GM23338 (cell line): Measurements from ENCODE around the gene CACNA1C. TPM values are rescaled to one million over a fixed set of nuclear protein-coding genes. Genes with fewer than 3 reads are reported as not detected.

Experiments
- ATAC-seq: fragments of 200-7000 bp; cut with Tn5 transposase; 3 replicates; pipeline ENCODE4 v1.9.1; 2020
- DNase-seq: peaks from one replicate; pipeline ENCODE4 v3.0.0-alpha.2; 2015; ENCODE audit warnings: low spot score
- H2AFZ ChIP-seq: fragments of 200-600 bp; sonication (generic); 2 replicates; pipeline ENCODE4 v1.8.0; 2016; ENCODE audit warnings: antibody characterized with exemption, mild to moderate bottlenecking, moderate library complexity
- H3F3A ChIP-seq: fragments of 200-600 bp; sonication (generic); replicated peaks from 2 replicates; pipeline ENCODE4 v1.8.0; 2017; ENCODE audit warnings: antibody characterized with exemption, mixed run types, low read depth
- H3K27ac ChIP-seq: fragments of 200-600 bp; sonication (generic); 2 replicates; pipeline ENCODE4 v1.6.1; 2016; ENCODE audit warnings: low read depth
- H3K27me3 ChIP-seq: fragments of 200-600 bp; sonication (generic); 2 replicates; pipeline ENCODE4 v1.8.0; 2016; ENCODE audit warnings: mild to moderate bottlenecking, mixed run types, moderate library complexity; ENCODE audit not compliant: insufficient read depth
- H3K36me3 ChIP-seq: fragments of 200-600 bp; sonication (generic); 2 replicates; pipeline ENCODE4 v1.8.0; 2016; ENCODE audit warnings: mild to moderate bottlenecking; ENCODE audit not compliant: insufficient read depth
- H3K4me1 ChIP-seq: fragments of 200-600 bp; sonication (generic); 2 replicates; pipeline ENCODE4 v1.8.0; 2016; ENCODE audit warnings: mild to moderate bottlenecking, moderate library complexity; ENCODE audit not compliant: insufficient read depth
- H3K4me2 ChIP-seq: fragments of 200-600 bp; sonication (generic); 2 replicates; pipeline ENCODE4 v1.7.1; 2017; ENCODE audit warnings: mixed run types
- H3K4me3 ChIP-seq: fragments of 200-600 bp; sonication (generic); 2 replicates; pipeline ENCODE4 v1.6.1; 2016; ENCODE audit warnings: mixed run types
- H3K79me2 ChIP-seq: fragments of 200-600 bp; sonication (generic); replicated peaks from 2 replicates; pipeline ENCODE4 v1.8.0; 2017; ENCODE audit warnings: mild to moderate bottlenecking; ENCODE audit not compliant: insufficient read depth
- H3K9me2 ChIP-seq: fragments of 200-600 bp; sonication (generic); 2 replicates; pipeline ENCODE4 v1.8.0; 2017; ENCODE audit not compliant: insufficient read depth
- H4K20me1 ChIP-seq: fragments of 200-600 bp; sonication (generic); replicated peaks from 2 replicates; pipeline ENCODE4 v1.8.0; 2017; ENCODE audit warnings: mild to moderate bottlenecking; ENCODE audit not compliant: insufficient read depth
- H3K27ac Mint-ChIP-seq: 2 replicates; pipeline ENCODE4 v1.8.0; 2020; ENCODE audit warnings: inconsistent platforms, mild to moderate bottlenecking, moderate library complexity, mixed read lengths
- H3K27me3 Mint-ChIP-seq: 3 replicates; pipeline ENCODE4 v1.8.0; 2022; ENCODE audit warnings: low read depth, mild to moderate bottlenecking, moderate library complexity, mixed read lengths, inconsistent platforms; ENCODE audit not compliant: insufficient read depth, poor library complexity
- H3K36me3 Mint-ChIP-seq: 3 replicates; pipeline ENCODE4 v1.8.0; 2021; ENCODE audit warnings: low read depth, mild to moderate bottlenecking, inconsistent platforms, moderate library complexity, mixed read lengths
- H3K4me1 Mint-ChIP-seq: 3 replicates; pipeline ENCODE4 v1.8.0; 2020; ENCODE audit warnings: mild to moderate bottlenecking, inconsistent platforms, mixed read lengths
- H3K4me3 Mint-ChIP-seq: 3 replicates; pipeline ENCODE4 v1.8.0; 2021; ENCODE audit warnings: moderate library complexity, mild to moderate bottlenecking, inconsistent platforms, mixed read lengths
- H3K9me3 Mint-ChIP-seq: 3 replicates; pipeline ENCODE4 v1.8.0; 2020; ENCODE audit warnings: moderate library complexity, mild to moderate bottlenecking, inconsistent platforms, mixed read lengths
- CREB1 ChIP-seq: fragments of 250-450 bp; sonication (Bioruptor Pico); IDR thresholded peaks from 2 replicates; pipeline ENCODE4 v1.5.0; 2020; ENCODE audit warnings: low read depth, mild to moderate bottlenecking, moderate library complexity
- EZH2 ChIP-seq: fragments of 200-600 bp; sonication (generic); IDR thresholded peaks from one replicate; pipeline ENCODE4 v1.8.0; 2017; ENCODE audit warnings: antibody characterized with exemption, mild to moderate bottlenecking, low read depth; ENCODE audit not compliant: unreplicated experiment
- JUNB ChIP-seq: IDR thresholded peaks from one replicate; pipeline ENCODE4 v1.6.1; 2016; ENCODE audit warnings: antibody characterized with exemption; ENCODE audit not compliant: unreplicated experiment
- NANOG ChIP-seq: IDR thresholded peaks from 2 replicates; pipeline ENCODE4 v1.6.1; 2016; ENCODE audit warnings: antibody characterized with exemption, borderline replicate concordance
- POLR2AphosphoS5 ChIP-seq: IDR thresholded peaks from 2 replicates; pipeline ENCODE4 v1.6.1; 2016; ENCODE audit warnings: antibody characterized with exemption, low read depth
- REST ChIP-seq: IDR thresholded peaks from one replicate; pipeline ENCODE4 v1.6.1; 2018; ENCODE audit warnings: antibody characterized with exemption; ENCODE audit not compliant: unreplicated experiment
- STAT1 ChIP-seq: IDR thresholded peaks from one replicate; pipeline ENCODE4 v1.6.1; 2016; ENCODE audit warnings: antibody characterized with exemption; ENCODE audit not compliant: unreplicated experiment
- ZNF114 ChIP-seq: fragments of 250-450 bp; sonication (Bioruptor Pico); IDR thresholded peaks from 2 replicates; pipeline ENCODE4 v1.5.0; 2020; ENCODE audit warnings: mild to moderate bottlenecking, moderate library complexity
- ZNF331 ChIP-seq: fragments of 250-450 bp; sonication (Bioruptor Pico); IDR thresholded peaks from 2 replicates; pipeline ENCODE4 v1.5.0; 2020; ENCODE audit warnings: low read depth, mild to moderate bottlenecking, moderate library complexity
- ZNF462 ChIP-seq: fragments of 250-450 bp; sonication (Bioruptor Pico); IDR thresholded peaks from 2 replicates; pipeline ENCODE4 v1.5.0; 2020; ENCODE audit warnings: mild to moderate bottlenecking, moderate library complexity
- polyA plus RNA-seq: library from polyadenylated mRNA; unstranded; fragments of >200 nt; fragmentation: Nextera tagmentation; extraction: Ambion mirVana; gene quantifications from 2 replicates; pipeline ENCODE4 v1.2.1, GENCODE V29; 2016
- total RNA-seq: library from RNA; depleted of rRNA; stranded (reverse); fragments of >200 nt; shearing (Covaris generic); gene quantifications from 2 replicates; pipeline ENCODE4 v1.2.3, GENCODE V29; 2014
- TF ChIP-seq, protein P1 (sequence below), 2 experiments: fragments of 200-600 bp in 1 of 2; sonication (generic) in 1 of 2; conservative IDR thresholded peaks; 2 replicates each; pipeline versions ENCODE4 v1.5.1 to v1.6.1; 2016 to 2017; ENCODE audit warnings: antibody characterized with exemption in 2 of 2, low read depth in 2 of 2, mild to moderate bottlenecking in 2 of 2, moderate library complexity in 1 of 2
- TF ChIP-seq, protein P2 (sequence below): IDR thresholded peaks from 2 replicates; pipeline ENCODE4 v1.6.1; 2016; ENCODE audit warnings: antibody characterized with exemption

The CACNA1C gene
- total and polyA plus RNA-seq, 2 experiments from 2014 or later, result 0.78 to 2.1 TPM

GRCh38 chr12:2288471-2288870 is 235.7 kb downstream of the CACNA1C start (continued):
- TF ChIP-seq, protein P1, sequence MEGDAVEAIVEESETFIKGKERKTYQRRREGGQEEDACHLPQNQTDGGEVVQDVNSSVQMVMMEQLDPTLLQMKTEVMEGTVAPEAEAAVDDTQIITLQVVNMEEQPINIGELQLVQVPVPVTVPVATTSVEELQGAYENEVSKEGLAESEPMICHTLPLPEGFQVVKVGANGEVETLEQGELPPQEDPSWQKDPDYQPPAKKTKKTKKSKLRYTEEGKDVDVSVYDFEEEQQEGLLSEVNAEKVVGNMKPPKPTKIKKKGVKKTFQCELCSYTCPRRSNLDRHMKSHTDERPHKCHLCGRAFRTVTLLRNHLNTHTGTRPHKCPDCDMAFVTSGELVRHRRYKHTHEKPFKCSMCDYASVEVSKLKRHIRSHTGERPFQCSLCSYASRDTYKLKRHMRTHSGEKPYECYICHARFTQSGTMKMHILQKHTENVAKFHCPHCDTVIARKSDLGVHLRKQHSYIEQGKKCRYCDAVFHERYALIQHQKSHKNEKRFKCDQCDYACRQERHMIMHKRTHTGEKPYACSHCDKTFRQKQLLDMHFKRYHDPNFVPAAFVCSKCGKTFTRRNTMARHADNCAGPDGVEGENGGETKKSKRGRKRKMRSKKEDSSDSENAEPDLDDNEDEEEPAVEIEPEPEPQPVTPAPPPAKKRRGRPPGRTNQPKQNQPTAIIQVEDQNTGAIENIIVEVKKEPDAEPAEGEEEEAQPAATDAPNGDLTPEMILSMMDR (conservative IDR thresholded peaks at IDR 0.05; ENCODE audit: low read depth in 2 of 2), result no peak
- no peak for TF ChIP-seq CREB1 (CRISPR knock-in tag)
- no peak for TF ChIP-seq POLR2AphosphoS5
- no peak for TF ChIP-seq ZNF114
- no peak for TF ChIP-seq JUNB
- TF ChIP-seq, protein P2, sequence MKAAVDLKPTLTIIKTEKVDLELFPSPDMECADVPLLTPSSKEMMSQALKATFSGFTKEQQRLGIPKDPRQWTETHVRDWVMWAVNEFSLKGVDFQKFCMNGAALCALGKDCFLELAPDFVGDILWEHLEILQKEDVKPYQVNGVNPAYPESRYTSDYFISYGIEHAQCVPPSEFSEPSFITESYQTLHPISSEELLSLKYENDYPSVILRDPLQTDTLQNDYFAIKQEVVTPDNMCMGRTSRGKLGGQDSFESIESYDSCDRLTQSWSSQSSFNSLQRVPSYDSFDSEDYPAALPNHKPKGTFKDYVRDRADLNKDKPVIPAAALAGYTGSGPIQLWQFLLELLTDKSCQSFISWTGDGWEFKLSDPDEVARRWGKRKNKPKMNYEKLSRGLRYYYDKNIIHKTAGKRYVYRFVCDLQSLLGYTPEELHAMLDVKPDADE, result no peak
- TF ChIP-seq REST, result no peak
- no peak for TF ChIP-seq EZH2
- TF ChIP-seq NANOG, result no peak

DNA sequence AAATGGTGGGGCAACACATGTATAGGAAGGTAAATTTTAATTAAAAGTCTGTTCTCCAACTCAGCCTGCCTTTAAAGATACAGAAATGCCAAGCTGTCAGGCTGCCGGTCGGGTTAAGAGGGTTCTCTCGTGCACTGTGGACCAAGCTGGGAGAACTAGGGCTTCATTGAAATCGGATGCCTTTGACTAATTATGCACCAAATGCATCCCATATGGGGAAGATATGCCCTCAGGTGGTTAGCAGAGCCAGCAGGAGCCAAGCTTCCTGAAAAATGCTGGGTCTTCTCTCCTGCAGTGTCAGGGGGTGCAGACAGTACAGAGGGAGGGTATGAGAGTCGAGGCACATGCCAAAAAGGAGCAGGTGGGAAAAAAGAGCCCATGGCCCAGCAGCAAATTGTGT is 236.1 kb downstream of the CACNA1C start:
- no peaks in the 10 kb centered on the region for H4K20me1 ChIP-seq
- H3K27ac ChIP-seq, result no peak overlapping the region
- Mint-ChIP-seq H3K4me3 (no peak overlapping the region), H3K4me1 (peaks cover 61% of the 10 kb centered on the region), H3K36me3 (no peaks in the 10 kb centered on the region), H3K27ac (no peak overlapping the region), H3K9me3 (no peaks in the 10 kb centered on the region), H3K27me3 (peaks cover 8% of the 10 kb centered on the region)
- H3K9me2 ChIP-seq, result 0 out of 2 replicates have a peak, but pooled peaks cover 5% of the 10 kb centered on the region
- peaks cover 14% of the 10 kb centered on the region for H3K4me1 ChIP-seq
- H3F3A ChIP-seq, result no peaks in the 10 kb centered on the region
- H2AFZ ChIP-seq, result no peak overlapping the region
- H3K27me3 ChIP-seq, result no peaks in the 10 kb centered on the region
- no peaks in the 10 kb centered on the region for H3K36me3 ChIP-seq
- H3K4me2 ChIP-seq, result no peak overlapping the region
- no peak for DNase-seq
- H3K4me3 ChIP-seq, result no peak overlapping the region
- no peak for ATAC-seq
- H3K79me2 ChIP-seq, result no peaks in the 10 kb centered on the region
- TF ChIP-seq ZNF114 (no peak), ZNF462 (CRISPR knock-in tag) (no peak), STAT1 (no peak), ZNF331 (CRISPR knock-in tag) (no peak), CREB1 (CRISPR knock-in tag) (no peak), NANOG (no peak), POLR2AphosphoS5 (no peak)
- TF ChIP-seq, protein P2, result no peak
